Neural cell (in vitro differentiated cells): ENCODE measurements around the gene CNST.

Source experiments
- EP300 ChIP-seq: fragments of 450-650 bp; conservative IDR thresholded peaks from 2 replicates; pipeline ENCODE4 v1.6.1; 2014; ENCODE audit warnings: antibody characterized with exemption, mild to moderate bottlenecking, moderate library complexity; ENCODE audit not compliant: poor library complexity, severe bottlenecking
- EZH2 ChIP-seq: fragments of 200-600, 300-800 bp; shearing (Covaris generic), sonication (generic); IDR thresholded peaks from 2 replicates; pipeline ENCODE4 v1.6.1; 2014; ENCODE audit warnings: antibody characterized with exemption, low read length, borderline replicate concordance, mild to moderate bottlenecking; ENCODE audit not compliant: insufficient read depth, poor library complexity, severe bottlenecking
- MXI1 ChIP-seq: fragments of 450-650 bp; conservative IDR thresholded peaks from 2 replicates; pipeline ENCODE4 v1.6.1; 2014; ENCODE audit warnings: antibody characterized with exemption, mild to moderate bottlenecking; ENCODE audit not compliant: poor library complexity, severe bottlenecking
- POLR2AphosphoS5 ChIP-seq: IDR thresholded peaks from 2 replicates; pipeline ENCODE4 v1.6.1; 2012
- RAD21 ChIP-seq: fragments of 450-650 bp; conservative IDR thresholded peaks from 2 replicates; pipeline ENCODE4 v1.6.1; 2014; ENCODE audit warnings: antibody characterized with exemption, mild to moderate bottlenecking, moderate library complexity
- SMC3 ChIP-seq: fragments of 450-650 bp; conservative IDR thresholded peaks from 2 replicates; pipeline ENCODE4 v1.6.1; 2014; ENCODE audit warnings: antibody characterized with exemption, mild to moderate bottlenecking, moderate library complexity; ENCODE audit not compliant: poor library complexity
- TAF1 ChIP-seq: IDR thresholded peaks from 2 replicates; pipeline ENCODE4 v1.6.1; 2012; ENCODE audit warnings: low read depth
- TF ChIP-seq, protein P1 (sequence below): fragments of 450-650 bp; IDR thresholded peaks from 2 replicates; pipeline ENCODE4 v1.5.1; 2014; ENCODE audit warnings: antibody characterized with exemption, mild to moderate bottlenecking, moderate library complexity; ENCODE audit not compliant: poor library complexity, severe bottlenecking
- TF ChIP-seq, protein P2 (sequence below): IDR thresholded peaks from 2 replicates; pipeline ENCODE4 v1.6.1; 2012; ENCODE audit warnings: borderline replicate concordance

DNA sequence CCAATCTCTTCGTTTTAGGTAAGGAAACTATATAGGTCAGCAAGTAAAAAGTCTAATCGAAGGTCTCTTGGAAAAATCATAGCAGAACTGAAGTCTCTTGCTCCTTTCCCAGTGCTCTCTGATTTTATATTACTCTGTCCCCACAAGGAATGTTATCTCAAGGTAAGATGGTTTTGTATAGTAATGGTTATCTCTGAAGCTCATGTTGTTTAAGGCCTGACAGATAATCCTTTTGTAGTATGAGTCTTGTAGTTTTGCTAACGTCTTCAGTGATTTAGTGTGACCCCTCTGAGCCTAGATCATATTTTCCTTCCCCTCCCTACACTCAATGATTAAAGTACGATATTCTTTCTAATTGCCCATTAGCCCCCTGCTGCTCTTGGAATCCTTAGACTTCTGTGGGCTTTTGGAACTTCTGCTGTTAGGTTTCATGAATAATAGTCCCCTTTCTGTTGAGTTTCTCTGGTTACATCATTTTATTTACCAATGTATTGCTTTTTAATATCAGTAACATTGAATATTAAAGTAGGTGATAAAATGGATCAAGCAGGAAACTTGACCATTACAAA lies 52.1 kb downstream of the CNST start:
- TF ChIP-seq, protein P1, sequence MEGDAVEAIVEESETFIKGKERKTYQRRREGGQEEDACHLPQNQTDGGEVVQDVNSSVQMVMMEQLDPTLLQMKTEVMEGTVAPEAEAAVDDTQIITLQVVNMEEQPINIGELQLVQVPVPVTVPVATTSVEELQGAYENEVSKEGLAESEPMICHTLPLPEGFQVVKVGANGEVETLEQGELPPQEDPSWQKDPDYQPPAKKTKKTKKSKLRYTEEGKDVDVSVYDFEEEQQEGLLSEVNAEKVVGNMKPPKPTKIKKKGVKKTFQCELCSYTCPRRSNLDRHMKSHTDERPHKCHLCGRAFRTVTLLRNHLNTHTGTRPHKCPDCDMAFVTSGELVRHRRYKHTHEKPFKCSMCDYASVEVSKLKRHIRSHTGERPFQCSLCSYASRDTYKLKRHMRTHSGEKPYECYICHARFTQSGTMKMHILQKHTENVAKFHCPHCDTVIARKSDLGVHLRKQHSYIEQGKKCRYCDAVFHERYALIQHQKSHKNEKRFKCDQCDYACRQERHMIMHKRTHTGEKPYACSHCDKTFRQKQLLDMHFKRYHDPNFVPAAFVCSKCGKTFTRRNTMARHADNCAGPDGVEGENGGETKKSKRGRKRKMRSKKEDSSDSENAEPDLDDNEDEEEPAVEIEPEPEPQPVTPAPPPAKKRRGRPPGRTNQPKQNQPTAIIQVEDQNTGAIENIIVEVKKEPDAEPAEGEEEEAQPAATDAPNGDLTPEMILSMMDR = no peak
- TF ChIP-seq POLR2AphosphoS5 (no peak), RAD21 (no peak), EP300 (no peak), EZH2 (no peak), SMC3 (no peak), MXI1 (no peak), TAF1 (no peak)
- TF ChIP-seq, protein P2, sequence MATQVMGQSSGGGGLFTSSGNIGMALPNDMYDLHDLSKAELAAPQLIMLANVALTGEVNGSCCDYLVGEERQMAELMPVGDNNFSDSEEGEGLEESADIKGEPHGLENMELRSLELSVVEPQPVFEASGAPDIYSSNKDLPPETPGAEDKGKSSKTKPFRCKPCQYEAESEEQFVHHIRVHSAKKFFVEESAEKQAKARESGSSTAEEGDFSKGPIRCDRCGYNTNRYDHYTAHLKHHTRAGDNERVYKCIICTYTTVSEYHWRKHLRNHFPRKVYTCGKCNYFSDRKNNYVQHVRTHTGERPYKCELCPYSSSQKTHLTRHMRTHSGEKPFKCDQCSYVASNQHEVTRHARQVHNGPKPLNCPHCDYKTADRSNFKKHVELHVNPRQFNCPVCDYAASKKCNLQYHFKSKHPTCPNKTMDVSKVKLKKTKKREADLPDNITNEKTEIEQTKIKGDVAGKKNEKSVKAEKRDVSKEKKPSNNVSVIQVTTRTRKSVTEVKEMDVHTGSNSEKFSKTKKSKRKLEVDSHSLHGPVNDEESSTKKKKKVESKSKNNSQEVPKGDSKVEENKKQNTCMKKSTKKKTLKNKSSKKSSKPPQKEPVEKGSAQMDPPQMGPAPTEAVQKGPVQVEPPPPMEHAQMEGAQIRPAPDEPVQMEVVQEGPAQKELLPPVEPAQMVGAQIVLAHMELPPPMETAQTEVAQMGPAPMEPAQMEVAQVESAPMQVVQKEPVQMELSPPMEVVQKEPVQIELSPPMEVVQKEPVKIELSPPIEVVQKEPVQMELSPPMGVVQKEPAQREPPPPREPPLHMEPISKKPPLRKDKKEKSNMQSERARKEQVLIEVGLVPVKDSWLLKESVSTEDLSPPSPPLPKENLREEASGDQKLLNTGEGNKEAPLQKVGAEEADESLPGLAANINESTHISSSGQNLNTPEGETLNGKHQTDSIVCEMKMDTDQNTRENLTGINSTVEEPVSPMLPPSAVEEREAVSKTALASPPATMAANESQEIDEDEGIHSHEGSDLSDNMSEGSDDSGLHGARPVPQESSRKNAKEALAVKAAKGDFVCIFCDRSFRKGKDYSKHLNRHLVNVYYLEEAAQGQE = no peak
